K562 (cell line): ENCODE data around the gene SNAPC3.

Experiments used
- BHLHE40 ChIP-seq: IDR thresholded peaks from 2 replicates; pipeline ENCODE4 v1.6.1; 2011; ENCODE audit warnings: low read length, improper control_type of control experiment
- GTF2F1 ChIP-seq: IDR thresholded peaks from 2 replicates; pipeline ENCODE4 v1.6.1; 2011; ENCODE audit warnings: low read depth, low read length, improper control_type of control experiment
- HCFC1 ChIP-seq: IDR thresholded peaks from 2 replicates; pipeline ENCODE4 v1.6.1; 2012; ENCODE audit warnings: low read depth, low read length, improper control_type of control experiment
- MXI1 ChIP-seq: IDR thresholded peaks from 2 replicates; pipeline ENCODE4 v1.6.1; 2011; ENCODE audit warnings: low read depth, mild to moderate bottlenecking, improper control_type of control experiment, low read length
- SIN3A ChIP-seq, 2 experiments: fragments of 150-350 bp in 1 of 2; IDR thresholded peaks; 2 replicates each; pipeline ENCODE4 v1.6.1; 2011 to 2016; ENCODE audit warnings: borderline replicate concordance in 2 of 2, low read depth in 2 of 2, low read length in 2 of 2, mild to moderate bottlenecking in 2 of 2, moderate library complexity in 2 of 2; ENCODE audit not compliant: control insufficient read depth in 1 of 2
- TAF1 ChIP-seq: IDR thresholded peaks from 2 replicates; pipeline ENCODE4 v1.6.1; 2011; ENCODE audit warnings: mild to moderate bottlenecking, low read length, moderate library complexity; ENCODE audit not compliant: insufficient read depth, control insufficient read depth, severe bottlenecking; ENCODE audit errors: extremely low read depth
- ZZZ3 ChIP-seq: fragments of 450-650 bp; IDR thresholded peaks from 2 replicates; pipeline ENCODE4 v1.6.1; 2016; ENCODE audit warnings: antibody characterized with exemption, mild to moderate bottlenecking, moderate library complexity
- TF ChIP-seq, protein P1 (sequence below), 2 experiments: fragments of 450-650 bp in 1 of 2; sonication (generic) in 1 of 2; formaldehyde crosslinking in 1 of 2; IDR thresholded peaks in 1 of 2; conservative IDR thresholded peaks in 1 of 2; 2 replicates each; pipeline versions ENCODE4 v1.6.1 to v1.8.1; 2016 to 2023; ENCODE audit warnings: mild to moderate bottlenecking in 2 of 2, moderate library complexity in 2 of 2, inconsistent platforms in 1 of 2, missing genetic modification reagents in 1 of 2
- TF ChIP-seq, protein P2 (sequence below): fragments of 450-650 bp; IDR thresholded peaks from 2 replicates; pipeline ENCODE4 v1.6.1; 2016; ENCODE audit warnings: borderline replicate concordance
- TF ChIP-seq, protein P3 (sequence below): sonication (generic); formaldehyde crosslinking; IDR thresholded peaks from 2 replicates; pipeline ENCODE4 v1.8.1; 2022; ENCODE audit warnings: missing genetic modification reagents

DNA sequence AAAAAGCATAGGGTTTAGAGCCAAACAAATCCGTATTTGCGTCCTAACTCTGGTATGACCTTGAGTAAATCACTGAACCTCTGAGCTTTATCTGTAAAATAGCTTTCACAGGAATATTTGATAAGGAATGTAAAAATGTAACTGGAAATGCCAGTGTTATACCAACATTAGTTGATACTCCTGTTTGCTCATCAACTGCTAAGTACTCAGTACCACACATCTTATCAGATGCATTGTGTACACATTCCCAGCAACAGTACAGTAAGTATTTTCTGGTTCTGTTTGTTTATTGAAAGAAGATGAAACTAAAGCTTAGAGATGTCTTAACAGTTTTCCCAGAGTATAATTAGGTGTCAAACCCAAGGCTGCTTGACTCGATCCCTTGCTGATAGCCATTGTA, 21.5 kb downstream of the SNAPC3 start:
- no peak for TF ChIP-seq HCFC1
- TF ChIP-seq, protein P1, sequence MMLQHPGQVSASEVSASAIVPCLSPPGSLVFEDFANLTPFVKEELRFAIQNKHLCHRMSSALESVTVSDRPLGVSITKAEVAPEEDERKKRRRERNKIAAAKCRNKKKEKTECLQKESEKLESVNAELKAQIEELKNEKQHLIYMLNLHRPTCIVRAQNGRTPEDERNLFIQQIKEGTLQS (IDR thresholded peaks at IDR 0.05), result no peak
- TF ChIP-seq, protein P1 (CRISPR knock-in tag; conservative IDR thresholded peaks at IDR 0.05), result no peak
- no peak for TF ChIP-seq MXI1
- no peak for TF ChIP-seq GTF2F1
- TF ChIP-seq BHLHE40, result no peak
- TF ChIP-seq ZZZ3, result no peak
- TF ChIP-seq, protein P2, sequence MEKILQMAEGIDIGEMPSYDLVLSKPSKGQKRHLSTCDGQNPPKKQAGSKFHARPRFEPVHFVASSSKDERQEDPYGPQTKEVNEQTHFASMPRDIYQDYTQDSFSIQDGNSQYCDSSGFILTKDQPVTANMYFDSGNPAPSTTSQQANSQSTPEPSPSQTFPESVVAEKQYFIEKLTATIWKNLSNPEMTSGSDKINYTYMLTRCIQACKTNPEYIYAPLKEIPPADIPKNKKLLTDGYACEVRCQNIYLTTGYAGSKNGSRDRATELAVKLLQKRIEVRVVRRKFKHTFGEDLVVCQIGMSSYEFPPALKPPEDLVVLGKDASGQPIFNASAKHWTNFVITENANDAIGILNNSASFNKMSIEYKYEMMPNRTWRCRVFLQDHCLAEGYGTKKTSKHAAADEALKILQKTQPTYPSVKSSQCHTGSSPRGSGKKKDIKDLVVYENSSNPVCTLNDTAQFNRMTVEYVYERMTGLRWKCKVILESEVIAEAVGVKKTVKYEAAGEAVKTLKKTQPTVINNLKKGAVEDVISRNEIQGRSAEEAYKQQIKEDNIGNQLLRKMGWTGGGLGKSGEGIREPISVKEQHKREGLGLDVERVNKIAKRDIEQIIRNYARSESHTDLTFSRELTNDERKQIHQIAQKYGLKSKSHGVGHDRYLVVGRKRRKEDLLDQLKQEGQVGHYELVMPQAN, result no peak
- TF ChIP-seq TAF1, result no peak
- TF ChIP-seq, protein P3, sequence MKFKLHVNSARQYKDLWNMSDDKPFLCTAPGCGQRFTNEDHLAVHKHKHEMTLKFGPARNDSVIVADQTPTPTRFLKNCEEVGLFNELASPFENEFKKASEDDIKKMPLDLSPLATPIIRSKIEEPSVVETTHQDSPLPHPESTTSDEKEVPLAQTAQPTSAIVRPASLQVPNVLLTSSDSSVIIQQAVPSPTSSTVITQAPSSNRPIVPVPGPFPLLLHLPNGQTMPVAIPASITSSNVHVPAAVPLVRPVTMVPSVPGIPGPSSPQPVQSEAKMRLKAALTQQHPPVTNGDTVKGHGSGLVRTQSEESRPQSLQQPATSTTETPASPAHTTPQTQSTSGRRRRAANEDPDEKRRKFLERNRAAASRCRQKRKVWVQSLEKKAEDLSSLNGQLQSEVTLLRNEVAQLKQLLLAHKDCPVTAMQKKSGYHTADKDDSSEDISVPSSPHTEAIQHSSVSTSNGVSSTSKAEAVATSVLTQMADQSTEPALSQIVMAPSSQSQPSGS, result no peak
- TF ChIP-seq SIN3A (IDR thresholded peaks at IDR 0.05; ENCODE audit: borderline replicate concordance in 2 of 2, control insufficient read depth in 1 of 2, low read depth in 2 of 2, low read length in 2 of 2), result no peak
